Neutrophil (primary cell): ENCODE measurements around the gene EXOC6B.

Experiments
- H3K27ac ChIP-seq: fragments of 200-600 bp; sonication (generic); 2 replicates; pipeline ENCODE4 v1.5.1; 2016; ENCODE audit warnings: mild to moderate bottlenecking, moderate library complexity
- H3K27me3 ChIP-seq: fragments of 200-600 bp; sonication (generic); 2 replicates; pipeline ENCODE4 v1.6.0; 2016; ENCODE audit warnings: mild to moderate bottlenecking
- H3K36me3 ChIP-seq: fragments of 200-600 bp; sonication (generic); 2 replicates; pipeline ENCODE4 v1.5.1; 2017
- H3K4me1 ChIP-seq, 2 experiments: fragments of 200-600 bp in 1 of 2; sonication (generic) in 1 of 2; 1 replicate in 1 of 2; 2 replicates in 1 of 2; pipeline versions ENCODE4 v1.5.1 to v1.6.1; 2013 to 2016; ENCODE audit warnings: low read depth in 1 of 2, low read length in 1 of 2, mild to moderate bottlenecking in 1 of 2, moderate library complexity in 1 of 2; ENCODE audit not compliant: control insufficient read depth in 1 of 2, insufficient read depth in 1 of 2
- H3K4me3 ChIP-seq, 2 experiments: fragments of 200-600 bp in 1 of 2; sonication (generic) in 1 of 2; 1 replicate in 1 of 2; 2 replicates in 1 of 2; pipeline ENCODE4 v1.5.1; 2013 to 2016; ENCODE audit warnings: low read depth in 1 of 2, low read length in 1 of 2, mild to moderate bottlenecking in 1 of 2, moderate library complexity in 1 of 2
- H3K9me3 ChIP-seq: fragments of 200-600 bp; sonication (generic); 2 replicates; pipeline ENCODE4 v1.5.1; 2016
- CTCF ChIP-seq: fragments of 200-600 bp; sonication (generic); IDR thresholded peaks from 2 replicates; pipeline ENCODE4 v1.5.1; 2016; ENCODE audit warnings: antibody characterized with exemption

Gene EXOC6B

GRCh38 chr2:72191441-72191840, 634.4 kb downstream of the EXOC6B start:
- H3K9me3 ChIP-seq = no peaks in the 10 kb centered on the region
- TF ChIP-seq CTCF = no peak
- no peaks in the 10 kb centered on the region for H3K4me1 ChIP-seq
- no peak overlapping the region for H3K4me3 ChIP-seq
- no peaks in the 10 kb centered on the region for H3K27me3 ChIP-seq
- no peak overlapping the region for H3K27ac ChIP-seq
- H3K36me3 ChIP-seq = no peaks in the 10 kb centered on the region

GRCh38 chr2:72185206-72185605, 640.6 kb downstream of the EXOC6B start:
- Histone ChIP-seq H3K27me3 (no peaks in the 10 kb centered on the region), H3K9me3 (no peaks in the 10 kb centered on the region), H3K4me3 (no peak overlapping the region), H3K27ac (no peak overlapping the region), H3K36me3 (no peaks in the 10 kb centered on the region), H3K4me1 (no peaks in the 10 kb centered on the region)
- no peak for TF ChIP-seq CTCF

GRCh38 chr2:72183466-72183865, 642.4 kb downstream of the EXOC6B start:
- no peak for TF ChIP-seq CTCF
- H3K36me3 ChIP-seq = no peaks in the 10 kb centered on the region
- no peaks in the 10 kb centered on the region for H3K27me3 ChIP-seq

GRCh38 chr2:72183016-72183415, 642.8 kb downstream of the EXOC6B start:
- H3K27ac ChIP-seq = no peak overlapping the region
- no peaks in the 10 kb centered on the region for H3K4me1 ChIP-seq
- no peaks in the 10 kb centered on the region for H3K27me3 ChIP-seq
- no peak for TF ChIP-seq CTCF
- H3K9me3 ChIP-seq = no peaks in the 10 kb centered on the region
- H3K4me3 ChIP-seq = no peak overlapping the region
- no peaks in the 10 kb centered on the region for H3K36me3 ChIP-seq

More at GRCh38 chr2:72183466-72183865, 642.4 kb downstream of the EXOC6B start:
- Histone ChIP-seq H3K4me3 (no peak overlapping the region), H3K9me3 (no peaks in the 10 kb centered on the region), H3K27ac (no peak overlapping the region), H3K4me1 (no peaks in the 10 kb centered on the region)

- Histone ChIP-seq H3K27me3 (no peaks in the 10 kb centered on the region), H3K27ac (no peak overlapping the region), H3K36me3 (no peaks in the 10 kb centered on the region), H3K4me3 (no peak overlapping the region), H3K9me3 (no peaks in the 10 kb centered on the region), H3K4me1 (no peaks in the 10 kb centered on the region)
- TF ChIP-seq CTCF = no peak
Measured at GRCh38 chr2:72182547-72182946, 643.3 kb downstream of the EXOC6B start.

GRCh38 chr2:72181616-72182015, 644.2 kb downstream of the EXOC6B start:
- H3K4me1 ChIP-seq = no peaks in the 10 kb centered on the region
- no peaks in the 10 kb centered on the region for H3K27me3 ChIP-seq
- H3K9me3 ChIP-seq = no peaks in the 10 kb centered on the region
- H3K4me3 ChIP-seq = no peak overlapping the region
- no peak for TF ChIP-seq CTCF
- H3K36me3 ChIP-seq = no peaks in the 10 kb centered on the region
- no peak overlapping the region for H3K27ac ChIP-seq
